NCI-H524 treated with DMSO at 0.1 percent for 48 hours (cell line): Measurements from ENCODE around the gene ANKS1B.
"Not testable (repeated sequence)": the region's sequence is repeated elsewhere in the genome, so short reads cannot be mapped to it uniquely, and the experiment has no call there.

ENCODE experiments used
- DNase-seq: peaks from one replicate; lab custom pipeline; 2025; lab: John Stamatoyannopoulos, UW

The ANKS1B gene

GRCh38 chr12:99059824-99060511 lies 924.8 kb downstream of the ANKS1B start:
- DNase-seq: no peak

DNA sequence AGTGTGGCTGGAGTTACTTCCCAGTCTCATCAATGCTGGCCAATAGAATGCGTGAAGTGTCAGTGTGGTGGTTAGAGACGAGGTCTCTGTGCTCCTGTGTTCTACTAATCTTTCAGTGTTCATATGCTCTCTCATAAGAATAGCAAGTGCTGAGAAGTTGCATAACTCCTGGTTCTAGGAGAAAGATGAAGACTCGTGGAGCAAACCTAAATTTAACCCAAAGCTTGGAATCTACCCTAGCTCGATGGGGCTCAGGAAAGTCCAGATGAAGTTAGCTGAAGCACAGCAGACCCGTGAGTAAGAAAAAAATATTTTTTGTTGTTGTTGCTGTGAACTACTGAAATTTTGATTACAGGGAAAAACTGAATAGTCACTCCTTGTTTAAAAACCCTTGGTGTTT lies 927.1 kb downstream of the ANKS1B start:
- DNase-seq: no peak

DNA sequence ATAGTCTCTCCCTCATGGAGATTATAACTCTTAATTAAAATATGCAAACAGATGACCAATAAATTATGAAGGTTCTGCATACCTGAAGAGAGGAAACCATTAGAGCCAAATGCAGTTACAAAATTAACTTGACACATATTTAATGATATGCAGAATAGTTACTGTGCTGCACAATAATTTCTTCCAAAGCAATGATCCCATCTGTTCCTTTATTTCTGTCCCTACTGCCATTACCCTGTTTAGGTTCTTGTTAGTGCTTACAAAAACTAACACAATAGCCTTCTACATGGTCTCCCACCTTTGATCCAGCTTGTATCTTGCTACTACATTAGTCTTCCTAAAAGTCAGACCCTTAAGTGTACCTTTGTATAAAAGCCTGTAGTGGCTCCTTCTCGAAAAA lies 928.5 kb downstream of the ANKS1B start:
- DNase-seq: no peak

DNA sequence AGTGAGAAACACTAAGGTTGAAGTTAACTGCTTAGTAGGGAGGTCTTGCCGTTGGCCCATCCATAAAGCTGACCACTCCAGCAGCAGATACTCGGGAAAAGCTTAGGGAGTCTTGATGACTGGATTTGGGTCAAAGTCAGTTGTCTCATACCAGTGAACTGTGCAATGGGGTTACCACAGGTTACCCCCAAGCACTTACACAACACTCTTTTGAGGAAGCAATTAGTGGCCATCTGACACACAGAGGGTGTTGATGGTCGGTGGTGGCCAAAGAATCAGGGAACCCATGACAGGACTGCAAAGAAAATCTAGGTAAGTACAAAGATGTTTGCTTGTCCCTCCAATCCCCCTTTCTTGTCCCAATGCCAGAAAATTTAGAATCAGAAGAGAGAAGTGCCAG lies 929.4 kb downstream of the ANKS1B start:
- DNase-seq: no peak

- DNase-seq: no peak
Measured at GRCh38 chr12:99054601-99055128, 930.1 kb downstream of the ANKS1B start.

DNA sequence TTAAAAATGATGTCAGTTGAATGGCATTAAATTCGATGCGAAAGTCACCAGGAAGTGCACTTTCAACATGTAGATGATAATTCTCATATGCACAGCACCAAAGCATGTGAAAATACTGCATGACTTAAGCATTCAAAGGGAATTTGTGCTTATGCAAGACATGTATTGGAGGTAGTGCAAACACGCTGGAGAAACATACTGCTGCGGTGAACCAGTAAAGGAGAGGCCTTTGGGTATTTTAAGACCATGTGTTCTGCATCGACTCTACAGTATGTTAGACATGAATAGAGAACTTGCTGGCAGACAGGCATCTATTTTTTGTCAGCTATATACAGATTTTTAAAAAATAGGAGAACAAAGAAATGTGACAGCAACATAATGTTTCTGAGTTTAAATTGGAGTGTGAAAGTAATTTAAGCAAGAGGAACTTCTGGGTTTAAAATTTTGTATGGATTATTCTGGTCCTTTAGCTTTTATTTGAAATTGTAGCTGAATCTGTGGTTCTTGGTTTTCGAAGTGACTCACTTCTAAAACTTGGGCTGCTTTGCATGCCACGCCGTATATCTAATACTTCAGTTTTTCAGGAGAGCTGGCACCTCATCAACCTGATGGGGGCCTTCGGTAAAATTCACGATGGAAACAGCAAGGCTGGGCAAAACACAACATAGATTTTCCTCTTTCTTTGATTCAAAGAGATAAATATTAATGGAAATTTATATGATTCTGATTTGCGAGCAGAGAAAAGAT lies 930.9 kb downstream of the ANKS1B start:
- no peak for DNase-seq

DNA sequence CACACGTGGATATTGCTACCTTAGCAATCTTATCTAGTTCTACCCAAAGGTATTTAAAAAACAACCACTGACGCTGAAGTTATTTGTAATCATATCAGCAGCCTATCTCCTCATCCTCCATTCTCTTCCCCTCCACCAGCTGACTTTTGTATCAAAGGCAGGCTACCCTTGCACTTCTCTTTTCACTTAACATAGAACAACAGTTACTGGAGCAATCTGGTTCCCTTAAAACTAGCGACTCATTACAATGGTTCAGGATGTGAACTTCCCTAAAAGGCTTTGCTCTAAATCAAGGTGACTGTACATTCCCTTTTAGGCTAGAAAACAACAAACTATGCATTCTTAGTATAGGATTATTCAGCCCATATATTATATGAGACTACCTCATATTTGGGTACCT lies 935.0 kb downstream of the ANKS1B start:
- DNase-seq: no peak

GRCh38 chr12:99045158-99045557 lies 939.6 kb downstream of the ANKS1B start:
- no peak for DNase-seq

DNA sequence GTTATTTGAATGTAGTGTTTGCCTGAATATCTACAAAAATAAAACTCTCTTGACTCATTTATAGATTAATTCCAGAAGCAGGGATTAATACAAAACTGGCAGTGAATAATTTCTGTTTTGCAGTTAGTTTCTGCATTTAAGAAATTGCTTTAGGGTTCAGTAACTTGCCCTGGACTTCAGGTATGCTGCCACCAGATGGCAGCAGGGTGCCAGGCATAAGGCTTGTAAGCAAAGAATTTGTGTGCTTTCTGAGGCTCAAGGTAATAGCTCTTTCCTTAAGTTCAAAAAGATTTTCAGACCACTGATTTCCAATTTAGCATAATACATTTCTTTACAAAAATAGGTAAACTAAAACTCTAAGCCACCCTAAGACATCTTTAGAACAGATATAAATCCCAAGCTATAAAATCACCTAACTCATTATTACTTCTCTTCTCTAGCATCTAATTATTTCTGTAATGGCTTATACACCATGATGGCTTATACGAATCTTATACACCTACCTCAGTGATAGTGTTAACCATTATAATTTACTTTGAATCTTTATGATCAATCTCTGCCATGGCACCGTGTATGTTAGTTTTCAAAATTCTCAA lies 941.3 kb downstream of the ANKS1B start:
- no peak for DNase-seq

DNA sequence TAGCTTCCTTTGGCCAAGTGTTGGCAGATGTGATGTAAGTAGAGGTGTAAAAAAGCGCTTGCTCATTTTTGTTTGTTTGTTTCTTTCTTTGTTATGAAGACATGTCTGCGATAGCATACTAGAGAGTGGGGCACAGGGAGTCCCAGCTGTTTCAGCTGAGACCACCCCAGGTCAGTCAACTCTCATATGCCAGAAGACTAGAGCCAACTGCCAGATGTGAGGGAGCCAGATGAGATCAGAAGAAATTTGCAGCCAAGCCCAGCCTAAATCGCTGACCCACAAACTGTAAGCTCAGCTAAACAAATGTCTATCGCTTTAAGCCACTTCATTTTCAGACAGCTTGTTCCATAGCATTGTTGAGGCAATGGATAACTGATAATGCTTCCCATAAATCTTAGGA lies 942.5 kb downstream of the ANKS1B start:
- DNase-seq: no peak

- no peak for DNase-seq
Measured at GRCh38 chr12:99039367-99040120, 945.2 kb downstream of the ANKS1B start.

- DNase-seq: no peak
Measured at GRCh38 chr12:99036566-99036965, 948.2 kb downstream of the ANKS1B start.

GRCh38 chr12:99035803-99036202 lies 948.9 kb downstream of the ANKS1B start:
- DNase-seq: no peak

GRCh38 chr12:99034201-99034600 lies 950.5 kb downstream of the ANKS1B start:
- not testable (repeated sequence) for DNase-seq

DNA sequence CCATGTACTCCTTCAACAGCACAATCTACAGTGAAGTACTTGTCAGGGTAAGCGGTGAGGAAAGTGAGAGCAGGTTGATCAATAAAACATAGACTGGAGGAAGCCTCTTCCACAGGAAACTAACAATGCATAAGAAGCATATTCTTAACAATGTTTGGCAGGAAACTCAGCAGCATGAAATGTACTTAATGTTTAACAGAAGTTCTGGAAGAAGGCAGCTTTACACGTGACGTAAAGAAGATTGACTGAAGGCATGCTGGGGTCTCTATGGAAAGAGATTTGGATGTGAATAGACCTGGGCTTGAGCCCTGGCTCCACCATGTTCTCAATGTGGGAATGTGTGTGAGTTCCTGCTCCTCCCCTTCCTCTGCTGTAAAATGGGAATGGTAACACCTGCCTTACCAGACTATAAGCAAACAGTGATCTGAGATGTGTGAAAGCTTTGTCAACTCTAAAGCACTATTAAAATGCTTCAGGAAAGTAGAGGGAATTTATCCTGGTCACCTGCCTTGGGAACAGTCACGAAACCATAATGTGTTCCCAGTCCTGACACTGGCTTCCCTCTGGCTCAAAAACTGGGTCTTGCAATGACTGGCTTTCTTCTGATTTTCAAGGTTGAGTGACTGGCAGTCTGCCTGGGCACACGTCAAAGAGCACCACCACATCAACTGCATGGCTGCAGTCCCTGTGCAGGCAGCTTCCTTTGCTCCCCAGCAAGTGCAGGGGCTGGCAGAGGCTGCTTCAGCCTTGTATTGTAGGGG lies 955.0 kb downstream of the ANKS1B start:
- no peak for DNase-seq

- no peak for DNase-seq
Measured at GRCh38 chr12:99027461-99027860, 957.3 kb downstream of the ANKS1B start.

GRCh38 chr12:99027055-99027393 lies 957.7 kb downstream of the ANKS1B start:
- no peak for DNase-seq

DNA sequence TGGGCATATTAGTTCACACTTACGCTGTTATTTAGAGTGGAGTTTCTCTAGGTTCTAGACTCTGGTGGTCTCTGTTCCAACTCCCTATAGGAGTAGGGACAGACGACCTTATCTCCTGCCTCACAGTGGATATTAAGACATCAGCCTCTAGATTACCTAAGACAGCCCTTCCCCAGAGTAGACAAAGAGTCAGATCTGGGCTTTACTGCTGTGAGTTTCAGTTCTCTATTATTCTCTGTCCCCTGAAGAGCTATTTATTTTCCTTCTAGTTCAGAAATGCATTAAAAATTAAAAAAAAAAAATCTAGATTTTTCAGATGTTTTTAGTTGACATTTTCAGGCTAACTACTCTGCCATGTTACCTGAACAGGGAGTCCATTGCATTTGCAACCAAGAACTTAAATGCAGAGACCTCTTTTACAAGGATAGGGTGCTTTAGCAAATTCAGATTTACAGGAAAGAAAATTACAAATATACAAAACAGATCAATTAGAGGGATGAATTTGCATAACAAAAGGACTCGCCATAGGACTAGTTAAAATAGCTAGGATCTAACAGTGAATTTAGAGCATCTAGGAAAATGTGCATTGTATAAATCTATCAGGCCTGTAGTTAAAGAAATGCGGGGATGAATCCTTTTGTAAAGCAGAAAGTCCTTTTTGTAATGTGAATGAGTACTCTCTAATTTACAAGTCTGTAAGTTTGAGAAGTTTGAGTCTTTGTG lies 958.2 kb downstream of the ANKS1B start:
- DNase-seq: no peak

GRCh38 chr12:99024870-99025269 lies 959.9 kb downstream of the ANKS1B start:
- DNase-seq: no peak

- DNase-seq: no peak
Measured at GRCh38 chr12:99024191-99024590, 960.5 kb downstream of the ANKS1B start.

DNA sequence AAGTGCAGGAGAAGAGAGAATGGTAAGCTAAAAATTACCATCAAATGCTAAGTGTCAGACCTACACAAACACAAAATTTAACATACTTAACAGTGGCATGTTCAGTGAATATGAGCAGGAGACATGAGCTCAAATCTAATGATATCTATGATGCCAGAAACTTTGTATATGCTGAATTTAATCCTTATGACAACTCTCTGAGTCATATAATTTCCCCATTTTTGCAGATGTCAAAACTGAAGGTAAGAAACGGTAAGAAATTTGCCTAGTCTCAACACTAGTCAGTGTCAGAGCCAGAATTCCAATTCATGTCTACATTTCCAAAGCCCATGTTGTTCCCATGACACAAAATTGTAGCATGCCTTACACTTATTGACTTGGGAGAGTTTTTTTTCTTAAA lies 963.9 kb downstream of the ANKS1B start:
- DNase-seq: no peak
